OCI-LY1 (cell line): Measurements from ENCODE around the gene OPN4.

Experiments used
- H2AFZ ChIP-seq: fragments of 200-600 bp; sonication (generic), shearing (Covaris generic); 2 replicates; pipeline ENCODE4 v1.6.0; 2014; ENCODE audit warnings: antibody characterized with exemption, mild to moderate bottlenecking, low read length
- H3F3A ChIP-seq: fragments of 200-600 bp; sonication (generic), shearing (Covaris generic); 2 replicates; pipeline ENCODE4 v1.6.0; 2014; ENCODE audit warnings: mild to moderate bottlenecking, antibody characterized with exemption, low read length, moderate library complexity; ENCODE audit not compliant: insufficient read depth
- H3K27ac ChIP-seq: fragments of 200-600 bp; sonication (generic); 2 replicates; pipeline ENCODE4 v1.5.1; 2014; ENCODE audit warnings: low read length, mixed run types, mild to moderate bottlenecking, low read depth; ENCODE audit not compliant: poor library complexity, severe bottlenecking
- H3K27me3 ChIP-seq: fragments of 200-600 bp; sonication (generic); 2 replicates; pipeline ENCODE4 v1.6.0; 2014; ENCODE audit warnings: antibody characterized with exemption, mild to moderate bottlenecking, low read length, moderate library complexity; ENCODE audit not compliant: insufficient read depth
- H3K36me3 ChIP-seq: fragments of 200-600 bp; sonication (generic); 2 replicates; pipeline ENCODE4 v1.6.1; 2014; ENCODE audit warnings: mild to moderate bottlenecking, antibody characterized with exemption, low read length, moderate library complexity, mixed read lengths; ENCODE audit not compliant: insufficient read depth
- H3K4me1 ChIP-seq: fragments of 200-600 bp; sonication (generic); 2 replicates; pipeline ENCODE4 v1.5.1; 2014; ENCODE audit warnings: mild to moderate bottlenecking, low read length, moderate library complexity; ENCODE audit not compliant: insufficient read depth, severe bottlenecking
- H3K4me2 ChIP-seq: fragments of 200-600 bp; sonication (generic), shearing (Covaris generic); 2 replicates; pipeline ENCODE4 v1.6.1; 2014; ENCODE audit warnings: low read length
- H3K4me3 ChIP-seq: fragments of 200-600 bp; sonication (generic); 2 replicates; pipeline ENCODE4 v1.5.1; 2014; ENCODE audit warnings: low read length, low read depth, mild to moderate bottlenecking, mixed read lengths; ENCODE audit not compliant: poor library complexity, severe bottlenecking
- H3K79me2 ChIP-seq: fragments of 200-600 bp; shearing (Covaris generic); 2 replicates; pipeline ENCODE4 v1.6.1; 2016; ENCODE audit warnings: mixed run types, low read length, mixed read lengths; ENCODE audit not compliant: insufficient read depth
- H3K9ac ChIP-seq: fragments of 200-600 bp; sonication (generic), shearing (Covaris generic); 2 replicates; pipeline ENCODE4 v1.6.1; 2014; ENCODE audit warnings: mild to moderate bottlenecking, low read length, mixed read lengths
- H3K9me2 ChIP-seq: fragments of 200-600 bp; sonication (generic), shearing (Covaris generic); 2 replicates; pipeline ENCODE4 v1.6.1; 2014; ENCODE audit warnings: low read depth, mild to moderate bottlenecking, low read length, mixed read lengths
- H3K9me3 ChIP-seq: fragments of 200-600 bp; shearing (Covaris generic); 2 replicates; pipeline ENCODE4 v1.6.1; 2014; ENCODE audit warnings: low read length, mixed read lengths
- H4K20me1 ChIP-seq: fragments of 200-600 bp; sonication (generic), shearing (Covaris generic); 2 replicates; pipeline ENCODE4 v1.6.0; 2016; ENCODE audit warnings: mild to moderate bottlenecking, low read length; ENCODE audit not compliant: insufficient read depth
- CTCF ChIP-seq: fragments of 200-600 bp; sonication (generic), shearing (Covaris generic); IDR thresholded peaks from 2 replicates; pipeline ENCODE4 v1.5.1; 2017; ENCODE audit warnings: mild to moderate bottlenecking, antibody characterized with exemption, low read length, moderate library complexity, mixed read lengths
- EZH2 ChIP-seq: fragments of 200-600 bp; sonication (generic), shearing (Covaris generic); IDR thresholded peaks from 2 replicates; pipeline ENCODE4 v1.8.0; 2017; ENCODE audit warnings: borderline replicate concordance, mixed run types, mild to moderate bottlenecking, antibody characterized with exemption, low read length, moderate library complexity, mixed read lengths

Gene OPN4

GRCh38 chr10:86687750-86688149 is 33.4 kb downstream of the OPN4 start:
- H3K9ac ChIP-seq, result no peak overlapping the region
- no peak overlapping the region for H2AFZ ChIP-seq
- H3K36me3 ChIP-seq, result no peaks in the 10 kb centered on the region
- H3F3A ChIP-seq, result no peaks in the 10 kb centered on the region
- H3K27me3 ChIP-seq, result no peaks in the 10 kb centered on the region
- no peak overlapping the region for H3K4me2 ChIP-seq
- H3K9me3 ChIP-seq, result no peaks in the 10 kb centered on the region
- H3K79me2 ChIP-seq, result no peaks in the 10 kb centered on the region
- no peak overlapping the region for H3K4me3 ChIP-seq
- H4K20me1 ChIP-seq, result no peaks in the 10 kb centered on the region
- peaks cover 6% of the 10 kb centered on the region for H3K4me1 ChIP-seq
- H3K9me2 ChIP-seq, result no peaks in the 10 kb centered on the region
- H3K27ac ChIP-seq, result no peak overlapping the region
- TF ChIP-seq EZH2 (no peak), CTCF (no peak)

GRCh38 chr10:86688398-86688921 is 34.1 kb downstream of the OPN4 start:
- Histone ChIP-seq H3K9me2 (no peaks in the 10 kb centered on the region), H3K36me3 (no peaks in the 10 kb centered on the region), H3K27ac (no peak overlapping the region), H3F3A (no peaks in the 10 kb centered on the region), H3K9me3 (no peaks in the 10 kb centered on the region), H3K79me2 (no peaks in the 10 kb centered on the region), H4K20me1 (no peaks in the 10 kb centered on the region), H3K9ac (no peak overlapping the region), H2AFZ (no peak overlapping the region), H3K4me1 (peaks cover 6% of the 10 kb centered on the region), H3K4me3 (peak overlapping the region; percentile 11), H3K4me2 (peak overlapping the region; percentile 32; the same call in 1 of the 2 replicates), H3K27me3 (no peaks in the 10 kb centered on the region)
- TF ChIP-seq EZH2 (no peak), CTCF (peak; percentile 75)

- Histone ChIP-seq H3K9me2 (no peaks in the 10 kb centered on the region), H3K9me3 (no peaks in the 10 kb centered on the region), H3K9ac (no peak overlapping the region), H3K36me3 (no peaks in the 10 kb centered on the region), H3K4me3 (no peak overlapping the region), H3K4me1 (peaks cover 6% of the 10 kb centered on the region), H2AFZ (no peak overlapping the region), H3K27ac (no peak overlapping the region), H3F3A (no peaks in the 10 kb centered on the region), H3K79me2 (no peaks in the 10 kb centered on the region), H3K4me2 (no peak overlapping the region), H4K20me1 (no peaks in the 10 kb centered on the region), H3K27me3 (no peaks in the 10 kb centered on the region)
- TF ChIP-seq CTCF (no peak), EZH2 (no peak)
Measured at GRCh38 chr10:86689146-86689545, 34.8 kb downstream of the OPN4 start.
